Osteoblast (primary cell): Measurements from ENCODE around the gene APAF1. TPM values are rescaled to one million over a fixed set of nuclear protein-coding genes. Genes with fewer than 3 reads are reported as not detected.

Experiments used
- DNase-seq: peaks from one replicate; pipeline ENCODE4 v3.0.0; 2011; ENCODE audit warnings: low spot score, mixed read lengths; ENCODE audit not compliant: insufficient read length; ENCODE audit errors: missing footprints
- H2AFZ ChIP-seq: 2 replicates; pipeline ENCODE4 v1.6.0; 2011; ENCODE audit warnings: mild to moderate bottlenecking, low read length
- H3K27ac ChIP-seq: 2 replicates; pipeline ENCODE4 v1.5.1; 2011; ENCODE audit warnings: mild to moderate bottlenecking, low read depth, low read length, moderate library complexity
- H3K27me3 ChIP-seq: 2 replicates; pipeline ENCODE4 v1.6.0; 2012; ENCODE audit warnings: mild to moderate bottlenecking, control low read depth, inconsistent platforms, low read length, moderate library complexity; ENCODE audit not compliant: insufficient read depth
- H3K36me3 ChIP-seq: 2 replicates; pipeline ENCODE4 v1.5.1; 2011; ENCODE audit warnings: mild to moderate bottlenecking, low read length, control low read depth, moderate library complexity; ENCODE audit not compliant: insufficient read depth
- H3K4me1 ChIP-seq: 2 replicates; pipeline ENCODE4 v1.5.1; 2011; ENCODE audit warnings: mild to moderate bottlenecking, low read length, control low read depth, moderate library complexity; ENCODE audit not compliant: insufficient read depth
- H3K4me2 ChIP-seq: 2 replicates; pipeline ENCODE4 v1.6.0; 2011; ENCODE audit warnings: mild to moderate bottlenecking, low read length; ENCODE audit not compliant: insufficient read depth
- H3K4me3 ChIP-seq: fragments of 200-600 bp; sonication (generic); 3 replicates; pipeline ENCODE4 v1.5.1; 2012; ENCODE audit warnings: mild to moderate bottlenecking, low read length, inconsistent platforms; ENCODE audit not compliant: insufficient read depth
- H3K79me2 ChIP-seq: 2 replicates; pipeline ENCODE4 v1.6.0; 2012; ENCODE audit warnings: mild to moderate bottlenecking, low read length, control low read depth, inconsistent platforms; ENCODE audit not compliant: insufficient read depth
- H3K9me3 ChIP-seq: 2 replicates; pipeline ENCODE4 v1.5.1; 2011; ENCODE audit warnings: low read depth, low read length, control low read depth
- H4K20me1 ChIP-seq: 2 replicates; pipeline ENCODE4 v1.6.0; 2012; ENCODE audit warnings: mild to moderate bottlenecking, low read length, control low read depth; ENCODE audit not compliant: insufficient read depth
- total RNA-seq: library from RNA; depleted of rRNA; stranded (reverse); fragments of >200 nt; gene quantifications from 2 replicates; pipeline ENCODE4 v1.2.3, GENCODE V29; 2012
- TF ChIP-seq, protein P1 (sequence below): IDR thresholded peaks from 2 replicates; pipeline ENCODE4 v1.5.1; 2011; ENCODE audit warnings: mild to moderate bottlenecking, low read depth, low read length, moderate library complexity; ENCODE audit errors: extremely low read depth

Gene APAF1
- total RNA-seq, 1 donor = 15.2 TPM

- peaks cover 11% of the 10 kb centered on the region for H3K4me1 ChIP-seq
- no peak overlapping the region for H3K4me2 ChIP-seq
- no peak overlapping the region for H2AFZ ChIP-seq
Observed at GRCh38 chr12:98737322-98737712, 92.2 kb downstream of the APAF1 start.

GRCh38 chr12:98738002-98738401 lies 92.9 kb downstream of the APAF1 start:
- peaks cover 11% of the 10 kb centered on the region for H3K4me1 ChIP-seq
- no peaks in the 10 kb centered on the region for H3K9me3 ChIP-seq
- no peaks in the 10 kb centered on the region for H3K27me3 ChIP-seq
- H3K4me2 ChIP-seq = no peak overlapping the region
- H4K20me1 ChIP-seq = no peaks in the 10 kb centered on the region
- no peak overlapping the region for H2AFZ ChIP-seq
- peaks cover 4% of the 10 kb centered on the region for H3K36me3 ChIP-seq
- no peaks in the 10 kb centered on the region for H3K79me2 ChIP-seq
- TF ChIP-seq, protein P1, sequence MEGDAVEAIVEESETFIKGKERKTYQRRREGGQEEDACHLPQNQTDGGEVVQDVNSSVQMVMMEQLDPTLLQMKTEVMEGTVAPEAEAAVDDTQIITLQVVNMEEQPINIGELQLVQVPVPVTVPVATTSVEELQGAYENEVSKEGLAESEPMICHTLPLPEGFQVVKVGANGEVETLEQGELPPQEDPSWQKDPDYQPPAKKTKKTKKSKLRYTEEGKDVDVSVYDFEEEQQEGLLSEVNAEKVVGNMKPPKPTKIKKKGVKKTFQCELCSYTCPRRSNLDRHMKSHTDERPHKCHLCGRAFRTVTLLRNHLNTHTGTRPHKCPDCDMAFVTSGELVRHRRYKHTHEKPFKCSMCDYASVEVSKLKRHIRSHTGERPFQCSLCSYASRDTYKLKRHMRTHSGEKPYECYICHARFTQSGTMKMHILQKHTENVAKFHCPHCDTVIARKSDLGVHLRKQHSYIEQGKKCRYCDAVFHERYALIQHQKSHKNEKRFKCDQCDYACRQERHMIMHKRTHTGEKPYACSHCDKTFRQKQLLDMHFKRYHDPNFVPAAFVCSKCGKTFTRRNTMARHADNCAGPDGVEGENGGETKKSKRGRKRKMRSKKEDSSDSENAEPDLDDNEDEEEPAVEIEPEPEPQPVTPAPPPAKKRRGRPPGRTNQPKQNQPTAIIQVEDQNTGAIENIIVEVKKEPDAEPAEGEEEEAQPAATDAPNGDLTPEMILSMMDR = no peak
- no peak overlapping the region for H3K4me3 ChIP-seq
- no peak overlapping the region for H3K27ac ChIP-seq
- no peak for DNase-seq

More at GRCh38 chr12:98737322-98737712, 92.2 kb downstream of the APAF1 start:
- H3K9me3 ChIP-seq = no peaks in the 10 kb centered on the region
- H4K20me1 ChIP-seq = no peaks in the 10 kb centered on the region
- no peaks in the 10 kb centered on the region for H3K79me2 ChIP-seq
- TF ChIP-seq, protein P1 = no peak
- H3K4me3 ChIP-seq = no peak overlapping the region
- no peak overlapping the region for H3K27ac ChIP-seq
- H3K36me3 ChIP-seq = peaks cover 5% of the 10 kb centered on the region
- H3K27me3 ChIP-seq = no peaks in the 10 kb centered on the region
- DNase-seq = no peak

- H3K4me3 ChIP-seq = no peak overlapping the region
- H4K20me1 ChIP-seq = no peaks in the 10 kb centered on the region
- H3K27ac ChIP-seq = no peak overlapping the region
- H3K36me3 ChIP-seq = peaks cover 4% of the 10 kb centered on the region
- H2AFZ ChIP-seq = no peak overlapping the region
- H3K79me2 ChIP-seq = no peaks in the 10 kb centered on the region
- H3K4me2 ChIP-seq = no peak overlapping the region
- H3K27me3 ChIP-seq = no peaks in the 10 kb centered on the region
- TF ChIP-seq, protein P1 = no peak
- H3K9me3 ChIP-seq = no peaks in the 10 kb centered on the region
- H3K4me1 ChIP-seq = peaks cover 9% of the 10 kb centered on the region
- no peak for DNase-seq
Observed at GRCh38 chr12:98738539-98738938, 93.4 kb downstream of the APAF1 start.

DNA sequence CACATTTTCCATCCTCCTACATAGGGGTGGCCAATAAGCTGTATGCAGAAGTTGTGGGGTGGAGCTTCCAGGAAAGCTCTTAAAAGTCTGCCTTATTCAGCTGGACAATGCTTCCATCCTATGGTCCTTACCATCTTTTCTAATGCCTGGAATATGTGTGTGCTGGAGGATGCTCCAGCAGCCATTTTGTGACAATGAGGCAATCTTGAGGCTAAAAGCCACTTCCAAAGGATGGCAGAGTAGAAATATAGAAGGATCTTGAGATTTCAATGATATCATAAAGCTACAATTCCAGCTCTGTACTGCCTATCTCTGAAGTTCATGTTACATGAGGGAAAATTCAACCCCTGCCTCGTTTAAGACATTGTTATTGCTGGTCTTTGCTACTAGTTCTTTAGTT lies 95.7 kb downstream of the APAF1 start:
- Histone ChIP-seq H3K36me3 (no peaks in the 10 kb centered on the region), H3K79me2 (no peaks in the 10 kb centered on the region), H3K9me3 (no peaks in the 10 kb centered on the region), H3K4me3 (no peak overlapping the region), H3K27ac (no peak overlapping the region), H4K20me1 (no peaks in the 10 kb centered on the region), H3K27me3 (no peaks in the 10 kb centered on the region), H2AFZ (no peak overlapping the region), H3K4me2 (no peak overlapping the region), H3K4me1 (peaks cover under 1% of the 10 kb centered on the region)
- DNase-seq = no peak
- TF ChIP-seq, protein P1 = no peak
